Suprapubic skin (tissue), 4 donors: ENCODE measurements around the gene BBLN. TPM values are rescaled to one million over a fixed set of nuclear protein-coding genes. Genes with fewer than 3 reads are reported as not detected.

Experiments used
- DNase-seq, 2 donors: peaks; one replicate each; pipeline ENCODE4 v3.0.0-alpha.2; 2019; ENCODE audit warnings: low spot score in 2 of 2
- H3K27ac ChIP-seq: fragments of 200-600 bp; sonication (generic); one replicate; pipeline ENCODE4 v1.5.1; 2019
- H3K27me3 ChIP-seq: fragments of 200-600 bp; sonication (generic); one replicate; pipeline ENCODE4 v1.5.1; 2019
- H3K36me3 ChIP-seq: fragments of 200-600 bp; sonication (generic); one replicate; pipeline ENCODE4 v1.5.1; 2019
- H3K4me1 ChIP-seq: fragments of 200-600 bp; sonication (generic); one replicate; pipeline ENCODE4 v1.5.1; 2019
- H3K4me3 ChIP-seq: fragments of 200-600 bp; sonication (generic); one replicate; pipeline ENCODE4 v1.5.1; 2019; ENCODE audit warnings: mild to moderate bottlenecking
- H3K9me3 ChIP-seq: fragments of 200-600 bp; sonication (generic); one replicate; pipeline ENCODE4 v1.5.1; 2019
- EP300 ChIP-seq: sonication (generic); formaldehyde crosslinking; IDR thresholded peaks from one replicate; pipeline ENCODE4 v1.6.1; 2017; ENCODE audit warnings: antibody characterized with exemption
- POLR2A ChIP-seq, 2 donors: fragments of 450-650 bp; IDR thresholded peaks; one replicate each; pipeline ENCODE4 v1.6.1; 2017; ENCODE audit warnings: antibody characterized with exemption in 2 of 2, mild to moderate bottlenecking in 2 of 2, moderate library complexity in 2 of 2
- POLR2AphosphoS5 ChIP-seq, 3 donors: sonication (generic); formaldehyde crosslinking; IDR thresholded peaks; one replicate each; pipeline ENCODE4 v1.6.1; 2017; ENCODE audit warnings: antibody characterized with exemption in 3 of 3
- WGBS: methylation state at CpG from one replicate; pipeline ENCODE4 v1.1.5; 2018; 5-methylcytosine and 5-hydroxymethylcytosine counted together
- total RNA-seq, 4 donors: library from RNA; depleted of rRNA; stranded (reverse); fragments of >200 nt; gene quantifications; one replicate each; pipeline ENCODE4 v1.1.0, GENCODE V29; 2016
- TF ChIP-seq, protein P1 (sequence below), 2 donors: fragments of 200-600 bp in 1 of 2; fragments of 450-650 bp in 1 of 2; sonication (generic) in 1 of 2; IDR thresholded peaks; one replicate each; pipeline ENCODE4 v1.5.1; 2016 to 2019; ENCODE audit warnings: antibody characterized with exemption in 2 of 2, mild to moderate bottlenecking in 1 of 2, moderate library complexity in 1 of 2

Gene BBLN
- total RNA-seq, 4 donors from 2014 or later, result 157 to 345 (median 224) TPM

- no peak overlapping the region for H3K27ac ChIP-seq
- WGBS, result 93% methylated on average over 7 of the region's 8 CpGs
- DNase-seq, result peak in 1 of 2 donors; percentile 42
- no peak overlapping the region for H3K4me3 ChIP-seq
- H3K4me1 ChIP-seq, result peaks cover 50% of the 10 kb centered on the region
- no peaks in the 10 kb centered on the region for H3K9me3 ChIP-seq
- TF ChIP-seq POLR2AphosphoS5 (IDR thresholded peaks at IDR 0.05) (no peak), EP300 (no peak), POLR2A (IDR thresholded peaks at IDR 0.05) (no peak)
- TF ChIP-seq, protein P1, sequence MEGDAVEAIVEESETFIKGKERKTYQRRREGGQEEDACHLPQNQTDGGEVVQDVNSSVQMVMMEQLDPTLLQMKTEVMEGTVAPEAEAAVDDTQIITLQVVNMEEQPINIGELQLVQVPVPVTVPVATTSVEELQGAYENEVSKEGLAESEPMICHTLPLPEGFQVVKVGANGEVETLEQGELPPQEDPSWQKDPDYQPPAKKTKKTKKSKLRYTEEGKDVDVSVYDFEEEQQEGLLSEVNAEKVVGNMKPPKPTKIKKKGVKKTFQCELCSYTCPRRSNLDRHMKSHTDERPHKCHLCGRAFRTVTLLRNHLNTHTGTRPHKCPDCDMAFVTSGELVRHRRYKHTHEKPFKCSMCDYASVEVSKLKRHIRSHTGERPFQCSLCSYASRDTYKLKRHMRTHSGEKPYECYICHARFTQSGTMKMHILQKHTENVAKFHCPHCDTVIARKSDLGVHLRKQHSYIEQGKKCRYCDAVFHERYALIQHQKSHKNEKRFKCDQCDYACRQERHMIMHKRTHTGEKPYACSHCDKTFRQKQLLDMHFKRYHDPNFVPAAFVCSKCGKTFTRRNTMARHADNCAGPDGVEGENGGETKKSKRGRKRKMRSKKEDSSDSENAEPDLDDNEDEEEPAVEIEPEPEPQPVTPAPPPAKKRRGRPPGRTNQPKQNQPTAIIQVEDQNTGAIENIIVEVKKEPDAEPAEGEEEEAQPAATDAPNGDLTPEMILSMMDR (IDR thresholded peaks at IDR 0.05), result no peak
- no peaks in the 10 kb centered on the region for H3K27me3 ChIP-seq
- H3K36me3 ChIP-seq, result no peaks in the 10 kb centered on the region
Measured at GRCh38 chr9:128146591-128147120, 13.4 kb upstream of the BBLN start.

GRCh38 chr9:128148509-128149000 is 11.5 kb upstream of the BBLN start:
- no peaks in the 10 kb centered on the region for H3K36me3 ChIP-seq
- peak in 1 of 2 donors; percentile 55 for DNase-seq
- H3K9me3 ChIP-seq, result no peaks in the 10 kb centered on the region
- H3K27me3 ChIP-seq, result no peaks in the 10 kb centered on the region
- TF ChIP-seq EP300, result no peak
- H3K4me3 ChIP-seq, result no peak overlapping the region
- WGBS, result 11% methylated on average over 1 of the region's 5 CpGs
- peak overlapping the region; percentile 45 for H3K27ac ChIP-seq
- H3K4me1 ChIP-seq, result peaks cover 47% of the 10 kb centered on the region

- no peak for TF ChIP-seq EP300
- TF ChIP-seq POLR2AphosphoS5 (IDR thresholded peaks at IDR 0.05), result peak in 2 of 3 donors; percentile 47 to 62
- Histone ChIP-seq H3K4me3 (no peak within 1 kb of the TSS), H3K4me1 (peaks cover 41% of the 10 kb centered on the region), H3K27ac (peak within 1 kb of the TSS; percentile 45), H3K36me3 (no peaks in the 10 kb centered on the region), H3K27me3 (no peaks in the 10 kb centered on the region), H3K9me3 (no peaks in the 10 kb centered on the region)
- peak in 1 of 2 donors; percentile 52 for DNase-seq
- 43% methylated on average over 9 of the region's 9 CpGs for WGBS
Measured at GRCh38 chr9:128149001-128149701, 10.9 kb upstream of the BBLN start, which contains the start of gene LCN2. Gene LCN2 (plus strand): TSS chr9:128149453. CDS start chr9:128149526, 73 bp downstream.

- H3K4me3 ChIP-seq, result no peak overlapping the region
- no peak overlapping the region for H3K27ac ChIP-seq
Measured at GRCh38 chr9:128149951-128150593, 10.0 kb upstream of the BBLN start.

GRCh38 chr9:128150594-128151308 is 9.3 kb upstream of the BBLN start:
- H3K4me3 ChIP-seq, result no peak overlapping the region
- DNase-seq, result peak in 1 of 2 donors; percentile 59

More at GRCh38 chr9:128149951-128150593, 10.0 kb upstream of the BBLN start:
- TF ChIP-seq POLR2A (IDR thresholded peaks at IDR 0.05), result no peak
- no peak for TF ChIP-seq EP300
- peak in 1 of 2 donors; percentile 50 for DNase-seq
- Histone ChIP-seq H3K27me3 (no peaks in the 10 kb centered on the region), H3K4me1 (peaks cover 36% of the 10 kb centered on the region), H3K36me3 (no peaks in the 10 kb centered on the region), H3K9me3 (no peaks in the 10 kb centered on the region)
- 60% methylated on average over 10 of the region's 11 CpGs for WGBS

More at GRCh38 chr9:128150594-128151308, 9.3 kb upstream of the BBLN start:
- Histone ChIP-seq H3K36me3 (no peaks in the 10 kb centered on the region), H3K9me3 (no peaks in the 10 kb centered on the region), H3K4me1 (peaks cover 30% of the 10 kb centered on the region), H3K27me3 (no peaks in the 10 kb centered on the region), H3K27ac (no peak overlapping the region)
- WGBS, result 70% methylated on average over 19 of the region's 19 CpGs
- TF ChIP-seq EP300 (no peak), POLR2A (IDR thresholded peaks at IDR 0.05) (no peak), POLR2AphosphoS5 (IDR thresholded peaks at IDR 0.05) (no peak)
- TF ChIP-seq, protein P1 (IDR thresholded peaks at IDR 0.05), result no peak
